IPS-20b (cell line): ENCODE measurements around the gene PRXL2A.

Experiments used
- H3K27ac ChIP-seq: one replicate; pipeline ENCODE4 v1.5.1; 2013; ENCODE audit warnings: low read length
- H3K27me3 ChIP-seq: 2 replicates; pipeline ENCODE4 v1.6.1; 2013; ENCODE audit warnings: mild to moderate bottlenecking, low read length, inconsistent platforms; ENCODE audit not compliant: insufficient read depth
- H3K36me3 ChIP-seq: 2 replicates; pipeline ENCODE4 v1.6.1; 2013; ENCODE audit warnings: low read depth, mild to moderate bottlenecking, inconsistent platforms, low read length, moderate library complexity; ENCODE audit not compliant: insufficient read depth
- H3K4me1 ChIP-seq: 2 replicates; pipeline ENCODE4 v1.6.1; 2013; ENCODE audit warnings: mild to moderate bottlenecking, control low read depth, inconsistent platforms, low read length, moderate library complexity; ENCODE audit not compliant: insufficient read depth
- H3K4me3 ChIP-seq: 2 replicates; pipeline ENCODE4 v1.5.1; 2013; ENCODE audit warnings: mild to moderate bottlenecking, low read length, inconsistent platforms
- H3K9ac ChIP-seq: 2 replicates; pipeline ENCODE4 v1.6.1; 2013; ENCODE audit warnings: low read depth, mild to moderate bottlenecking, inconsistent platforms, low read length, moderate library complexity
- H3K9me3 ChIP-seq: 2 replicates; pipeline ENCODE4 v1.6.1; 2013; ENCODE audit warnings: mild to moderate bottlenecking, low read depth, low read length, inconsistent platforms; ENCODE audit not compliant: insufficient read depth

PRXL2A gene

GRCh38 chr10:80448209-80448942 is 40.0 kb downstream of the PRXL2A start:
- H3K4me1 ChIP-seq = peaks cover 2% of the 10 kb centered on the region; the same call in 1 of the 2 replicates
- H3K9ac ChIP-seq = no peak overlapping the region
- H3K27ac ChIP-seq = no peak overlapping the region
- H3K4me3 ChIP-seq = no peak overlapping the region
- no peaks in the 10 kb centered on the region for H3K9me3 ChIP-seq
- peaks cover 9% of the 10 kb centered on the region; the same call in 1 of the 2 replicates for H3K27me3 ChIP-seq
- H3K36me3 ChIP-seq = no peaks in the 10 kb centered on the region

GRCh38 chr10:80449520-80449919 is 41.2 kb downstream of the PRXL2A start:
- peaks cover 2% of the 10 kb centered on the region; the same call in 1 of the 2 replicates for H3K4me1 ChIP-seq
- peaks cover 9% of the 10 kb centered on the region; the same call in 1 of the 2 replicates for H3K27me3 ChIP-seq
- no peaks in the 10 kb centered on the region for H3K36me3 ChIP-seq
- H3K27ac ChIP-seq = no peak overlapping the region
- H3K4me3 ChIP-seq = no peak overlapping the region
- H3K9me3 ChIP-seq = no peaks in the 10 kb centered on the region
- H3K9ac ChIP-seq = no peak overlapping the region

GRCh38 chr10:80451132-80451531 is 42.8 kb downstream of the PRXL2A start:
- Histone ChIP-seq H3K4me3 (no peak overlapping the region), H3K9ac (no peak overlapping the region), H3K36me3 (no peaks in the 10 kb centered on the region), H3K27me3 (peaks cover 9% of the 10 kb centered on the region; the same call in 1 of the 2 replicates), H3K9me3 (no peaks in the 10 kb centered on the region), H3K27ac (no peak overlapping the region), H3K4me1 (peaks cover 2% of the 10 kb centered on the region; the same call in 1 of the 2 replicates)

GRCh38 chr10:80452069-80452468 is 43.7 kb downstream of the PRXL2A start:
- no peak overlapping the region for H3K9ac ChIP-seq
- H3K9me3 ChIP-seq = no peaks in the 10 kb centered on the region
- no peaks in the 10 kb centered on the region for H3K36me3 ChIP-seq
- peaks cover 9% of the 10 kb centered on the region; the same call in 1 of the 2 replicates for H3K27me3 ChIP-seq
- H3K27ac ChIP-seq = no peak overlapping the region
- H3K4me1 ChIP-seq = peaks cover 2% of the 10 kb centered on the region; the same call in 1 of the 2 replicates
- H3K4me3 ChIP-seq = no peak overlapping the region

GRCh38 chr10:80452640-80453039 is 44.3 kb downstream of the PRXL2A start:
- peaks cover 9% of the 10 kb centered on the region; the same call in 1 of the 2 replicates for H3K27me3 ChIP-seq
- peaks cover 2% of the 10 kb centered on the region; the same call in 1 of the 2 replicates for H3K4me1 ChIP-seq
- no peak overlapping the region for H3K4me3 ChIP-seq
- no peak overlapping the region for H3K9ac ChIP-seq
- H3K27ac ChIP-seq = no peak overlapping the region
- H3K9me3 ChIP-seq = no peaks in the 10 kb centered on the region
- H3K36me3 ChIP-seq = no peaks in the 10 kb centered on the region

GRCh38 chr10:80453056-80453841 is 44.9 kb downstream of the PRXL2A start:
- H3K4me1 ChIP-seq = peaks cover 7% of the 10 kb centered on the region; the same call in 1 of the 2 replicates
- H3K27me3 ChIP-seq = peaks cover 9% of the 10 kb centered on the region; the same call in 1 of the 2 replicates
- H3K9me3 ChIP-seq = no peaks in the 10 kb centered on the region
- peak overlapping the region; percentile 82 for H3K4me3 ChIP-seq
- H3K9ac ChIP-seq = peak overlapping the region; percentile 82; the same call in 1 of the 2 replicates
- H3K27ac ChIP-seq = peak overlapping the region; percentile 22
- H3K36me3 ChIP-seq = no peaks in the 10 kb centered on the region

- Histone ChIP-seq H3K27ac (peak within 1 kb of the TSS; percentile 52), H3K4me1 (peaks cover 14% of the 10 kb centered on the region; the same call in 1 of the 2 replicates)
Observed at GRCh38 chr10:80453842-80454512, 45.6 kb downstream of the PRXL2A start, which contains the start of gene TSPAN14. TSS of gene TSPAN14 (plus strand) at chr10:80454310. CDS start at chr10:80489234, 34,924 bp downstream.

GRCh38 chr10:80454513-80455460 is 46.4 kb downstream of the PRXL2A start:
- Histone ChIP-seq H3K27me3 (peaks cover 9% of the 10 kb centered on the region; the same call in 1 of the 2 replicates), H3K4me1 (peaks cover 21% of the 10 kb centered on the region), H3K4me3 (peak overlapping the region; percentile 87), H3K36me3 (no peaks in the 10 kb centered on the region), H3K27ac (peak overlapping the region; percentile 52), H3K9ac (peak overlapping the region; percentile 86), H3K9me3 (no peaks in the 10 kb centered on the region)

More at GRCh38 chr10:80453842-80454512, 45.6 kb downstream of the PRXL2A start, which contains the start of gene TSPAN14:
- Histone ChIP-seq H3K9ac (peak within 1 kb of the TSS; percentile 86), H3K27me3 (peaks cover 9% of the 10 kb centered on the region; the same call in 1 of the 2 replicates), H3K36me3 (no peaks in the 10 kb centered on the region), H3K4me3 (peak within 1 kb of the TSS; percentile 87), H3K9me3 (no peaks in the 10 kb centered on the region)

- Histone ChIP-seq H3K4me3 (peak overlapping the region; percentile 87), H3K4me1 (peaks cover 30% of the 10 kb centered on the region), H3K36me3 (no peaks in the 10 kb centered on the region), H3K9ac (peak overlapping the region; percentile 86; the same call in 1 of the 2 replicates), H3K9me3 (no peaks in the 10 kb centered on the region), H3K27me3 (peaks cover 9% of the 10 kb centered on the region; the same call in 1 of the 2 replicates), H3K27ac (no peak overlapping the region)
Observed at GRCh38 chr10:80455461-80456349, 47.4 kb downstream of the PRXL2A start.
